Fibroblast of mammary gland (primary cell): ENCODE measurements around the gene GLIPR2.
"Not testable (repeated sequence)": the region's sequence is repeated elsewhere in the genome, so short reads cannot be mapped to it uniquely, and the experiment has no call there.

ENCODE experiments used
- DNase-seq: peaks from one replicate; pipeline ENCODE4 v3.0.0-alpha.2; 2010; ENCODE audit warnings: low read depth
- H3K4me3 ChIP-seq: 2 replicates; pipeline ENCODE4 v1.5.1; 2011; ENCODE audit warnings: low read depth, mild to moderate bottlenecking, low read length, moderate library complexity; ENCODE audit not compliant: control insufficient read depth
- CTCF ChIP-seq: conservative IDR thresholded peaks from 2 replicates; pipeline ENCODE4 v1.5.1; 2011; ENCODE audit warnings: low read depth, low read length, inconsistent platforms; ENCODE audit not compliant: control insufficient read depth, insufficient read depth

The GLIPR2 gene

GRCh38 chr9:36170531-36170930 lies 34.0 kb downstream of the GLIPR2 start:
- TF ChIP-seq CTCF = no peak
- no peak overlapping the region for H3K4me3 ChIP-seq
- no peak for DNase-seq

GRCh38 chr9:36173861-36174260 lies 37.3 kb downstream of the GLIPR2 start:
- no peak for TF ChIP-seq CTCF
- no peak for DNase-seq
- no peak overlapping the region for H3K4me3 ChIP-seq

GRCh38 chr9:36174271-36174670 lies 37.7 kb downstream of the GLIPR2 start:
- no peak for DNase-seq
- H3K4me3 ChIP-seq = no peak overlapping the region
- TF ChIP-seq CTCF = no peak

- no peak for TF ChIP-seq CTCF
- no peak for DNase-seq
- no peak overlapping the region for H3K4me3 ChIP-seq
These were observed 38.2 kb downstream of the GLIPR2 start for GRCh38 chr9:36174731-36175130.

- H3K4me3 ChIP-seq = not testable (repeated sequence)
These were observed 38.7 kb downstream of the GLIPR2 start for GRCh38 chr9:36175209-36175608.

GRCh38 chr9:36176496-36176895 lies 40.0 kb downstream of the GLIPR2 start:
- not testable (repeated sequence) for DNase-seq, H3K4me3 ChIP-seq

More at GRCh38 chr9:36175209-36175608, 38.7 kb downstream of the GLIPR2 start:
- not testable (repeated sequence) for DNase-seq

- no peak overlapping the region for H3K4me3 ChIP-seq
- TF ChIP-seq CTCF = no peak
- DNase-seq = no peak
These were observed 41.0 kb downstream of the GLIPR2 start for GRCh38 chr9:36177571-36177970.

- DNase-seq, H3K4me3 ChIP-seq: not testable (repeated sequence)
These were observed 43.7 kb downstream of the GLIPR2 start for GRCh38 chr9:36180243-36180642.
